Endothelial cell of umbilical vein (primary cell): ENCODE results near the gene CKS1B. TPM values are rescaled to one million over a fixed set of nuclear protein-coding genes. Genes with fewer than 3 reads are reported as not detected.
"Not testable (repeated sequence)": the region's sequence is repeated elsewhere in the genome, so short reads cannot be mapped to it uniquely, and the experiment has no call there.

Source experiments
- BruUV-seq: library from RNA; stranded (reverse); fragments of 400-500 nt; replicated peaks from 2 replicates; lab custom pipeline; 2021; lab: Mats Ljungman, UMichigan
- CTCF ChIA-PET: fragments of 300-600, 350-600 bp; sonication (Branson Sonifier 250); formaldehyde crosslinking; loops from one replicate; lab custom pipeline; 2021; ENCODE audit warnings: antibody characterized with exemption, inconsistent platforms; lab: Charles Lee
- POLR2A ChIA-PET: fragments of 300-600, 350-600 bp; sonication (Branson Sonifier 250); formaldehyde crosslinking; loops from one replicate; lab custom pipeline; 2021; ENCODE audit warnings: antibody characterized with exemption, inconsistent platforms; lab: Charles Lee
- DNase-seq: peaks from one replicate; pipeline ENCODE4 v3.0.0-alpha.2; 2011; ENCODE audit warnings: low read depth, low spot score
- FAIRE-seq: peaks from 2 replicates; lab custom pipeline; 2011; peaks lifted over from hg19 to GRCh38; lab: Jason Lieb, UNC
- H2AFZ ChIP-seq: 2 replicates; pipeline ENCODE4 v1.6.0; 2012; ENCODE audit warnings: low read depth, low read length, control low read depth, inconsistent platforms
- H3K27ac ChIP-seq: 2 replicates; pipeline ENCODE4 v1.5.1; 2011; ENCODE audit warnings: low read depth, mild to moderate bottlenecking, control low read depth, low read length, moderate library complexity; ENCODE audit not compliant: insufficient read depth
- H3K27me3 ChIP-seq, 2 experiments: 2 replicates each; pipeline versions ENCODE4 v1.6.0 to v1.6.1; 2011; ENCODE audit warnings: low read length in 2 of 2, mixed read lengths in 1 of 2; ENCODE audit not compliant: control insufficient read depth in 2 of 2, insufficient read depth in 2 of 2
- H3K36me3 ChIP-seq, 2 experiments: 2 replicates in 1 of 2; 3 replicates in 1 of 2; pipeline ENCODE4 v1.5.1; 2011; ENCODE audit warnings: low read length in 2 of 2, mild to moderate bottlenecking in 1 of 2, moderate library complexity in 1 of 2; ENCODE audit not compliant: control insufficient read depth in 2 of 2, insufficient read depth in 2 of 2; ENCODE audit errors: extremely low read depth in 1 of 2
- H3K4me1 ChIP-seq: 3 replicates; pipeline ENCODE4 v1.5.1; 2011; ENCODE audit warnings: mild to moderate bottlenecking, low read length; ENCODE audit not compliant: control insufficient read depth, insufficient read depth; ENCODE audit errors: extremely low read depth
- H3K4me2 ChIP-seq: 2 replicates; pipeline ENCODE4 v1.6.1; 2011; ENCODE audit warnings: low read length, control low read depth, mixed read lengths; ENCODE audit not compliant: insufficient read depth
- H3K4me3 ChIP-seq, 3 experiments: fragments of 200-600 bp in 1 of 3; sonication (generic), shearing (Covaris generic) in 1 of 3; replicated peaks in 1 of 3; 2 replicates each; pipeline ENCODE4 v1.5.1; 2011 to 2016; ENCODE audit warnings: control low read depth in 3 of 3, low read length in 3 of 3, mild to moderate bottlenecking in 2 of 3, inconsistent platforms in 1 of 3, low read depth in 1 of 3, moderate library complexity in 1 of 3; ENCODE audit not compliant: insufficient read depth in 1 of 3
- H3K79me2 ChIP-seq: 2 replicates; pipeline ENCODE4 v1.6.0; 2012; ENCODE audit warnings: low read length, inconsistent platforms; ENCODE audit not compliant: control insufficient read depth, insufficient read depth
- H3K9ac ChIP-seq: replicated peaks from 2 replicates; pipeline ENCODE3; 2011; ENCODE audit warnings: low read length, control low read depth; ENCODE audit not compliant: insufficient read depth; ENCODE audit errors: extremely low read depth
- H3K9me1 ChIP-seq: replicated peaks from 3 replicates; pipeline ENCODE4 v1.6.0; 2011; ENCODE audit warnings: mild to moderate bottlenecking, low read length; ENCODE audit not compliant: control insufficient read depth, insufficient read depth; ENCODE audit errors: extremely low read depth
- H3K9me3 ChIP-seq: replicated peaks from 2 replicates; pipeline ENCODE4 v1.5.1; 2012; ENCODE audit warnings: low read length, inconsistent platforms; ENCODE audit not compliant: control insufficient read depth, insufficient read depth
- H4K20me1 ChIP-seq: replicated peaks from 2 replicates; pipeline ENCODE3; 2011; ENCODE audit warnings: mild to moderate bottlenecking, low read length; ENCODE audit not compliant: control insufficient read depth, insufficient read depth; ENCODE audit errors: extremely low read depth
- EZH2 ChIP-seq: IDR thresholded peaks from 2 replicates; pipeline ENCODE4 v1.6.1; 2012; ENCODE audit warnings: borderline replicate concordance, low read depth, mild to moderate bottlenecking, moderate library complexity, low read length, inconsistent platforms; ENCODE audit not compliant: severe bottlenecking
- FOS ChIP-seq: IDR thresholded peaks from 2 replicates; pipeline ENCODE4 v1.6.1; 2011; ENCODE audit warnings: mild to moderate bottlenecking, low read length, moderate library complexity, borderline replicate concordance; ENCODE audit not compliant: insufficient read depth
- GATA2 ChIP-seq: IDR thresholded peaks from 2 replicates; pipeline ENCODE4 v1.7.0; 2011; ENCODE audit warnings: low read depth, mild to moderate bottlenecking, moderate library complexity, mixed read lengths, low read length; ENCODE audit not compliant: insufficient read length, insufficient read depth
- JUN ChIP-seq: IDR thresholded peaks from 2 replicates; pipeline ENCODE4 v1.6.1; 2011; ENCODE audit warnings: borderline replicate concordance, low read depth; ENCODE audit not compliant: insufficient read length, insufficient read depth
- MYC ChIP-seq: IDR thresholded peaks from one replicate; pipeline ENCODE4 v1.6.1; 2011; ENCODE audit warnings: mild to moderate bottlenecking, low read depth, low read length
- POLR2A ChIP-seq: IDR thresholded peaks from 2 replicates; pipeline ENCODE4 v1.6.1; 2012; ENCODE audit warnings: low read depth, mild to moderate bottlenecking, control low read depth, low read length
- POLR2AphosphoS5 ChIP-seq: IDR thresholded peaks from 2 replicates; pipeline ENCODE4 v1.6.1; 2012; ENCODE audit warnings: low read depth, mild to moderate bottlenecking, control low read depth, low read length, moderate library complexity; ENCODE audit not compliant: insufficient read depth
- dilution Hi-C: fragments of 300-500 bp; cut with MboI; formaldehyde crosslinking; loops from one replicate; pipeline ENCODE4 v1.15.0; 2019; ENCODE audit warnings: low sequenced_read_pairs; ENCODE audit not compliant: extremely low pct_ligation_motif_present
- intact Hi-C: fragments of 100-400 bp; cut with micrococcal nuclease; formaldehyde crosslinking; loops from one replicate; pipeline ENCODE4 v1.10.0; 2022
- polyA plus RNA-seq, 4 experiments: library from polyadenylated mRNA; depleted of rRNA in 3 of 4; stranded (reverse) in 3 of 4; unstranded in 1 of 4; fragments of >200 nt; gene quantifications; 2 replicates each; pipeline versions ENCODE4 v1.2.1 to v1.2.3, GENCODE V29; 2011 to 2012; ENCODE audit warnings: missing spikeins in 1 of 4
- total RNA-seq: library from RNA; stranded (reverse); gene quantifications from 2 replicates; pipeline ENCODE4 v1.2.3, GENCODE V29; 2021
- TF ChIP-seq, protein P1 (sequence below): IDR thresholded peaks from 2 replicates; pipeline ENCODE4 v1.6.1; 2011; ENCODE audit not compliant: insufficient read depth, insufficient read length
- TF ChIP-seq, protein P2 (sequence below), 2 donors: IDR thresholded peaks; 1 replicate in 1 of 2; 2 replicates in 1 of 2; pipeline ENCODE4 v1.5.1; 2011; ENCODE audit warnings: low read length in 2 of 2, mild to moderate bottlenecking in 2 of 2, moderate library complexity in 2 of 2, control low read depth in 1 of 2, inconsistent platforms in 1 of 2, low read depth in 1 of 2; ENCODE audit not compliant: insufficient read depth in 1 of 2; ENCODE audit errors: extremely low read depth in 1 of 2

Gene CKS1B
- total and polyA plus RNA-seq, 2 donors (not counting 3 experiments of a cell fraction or from before 2014, with no cell fraction given): 126 to 280 TPM

DNA sequence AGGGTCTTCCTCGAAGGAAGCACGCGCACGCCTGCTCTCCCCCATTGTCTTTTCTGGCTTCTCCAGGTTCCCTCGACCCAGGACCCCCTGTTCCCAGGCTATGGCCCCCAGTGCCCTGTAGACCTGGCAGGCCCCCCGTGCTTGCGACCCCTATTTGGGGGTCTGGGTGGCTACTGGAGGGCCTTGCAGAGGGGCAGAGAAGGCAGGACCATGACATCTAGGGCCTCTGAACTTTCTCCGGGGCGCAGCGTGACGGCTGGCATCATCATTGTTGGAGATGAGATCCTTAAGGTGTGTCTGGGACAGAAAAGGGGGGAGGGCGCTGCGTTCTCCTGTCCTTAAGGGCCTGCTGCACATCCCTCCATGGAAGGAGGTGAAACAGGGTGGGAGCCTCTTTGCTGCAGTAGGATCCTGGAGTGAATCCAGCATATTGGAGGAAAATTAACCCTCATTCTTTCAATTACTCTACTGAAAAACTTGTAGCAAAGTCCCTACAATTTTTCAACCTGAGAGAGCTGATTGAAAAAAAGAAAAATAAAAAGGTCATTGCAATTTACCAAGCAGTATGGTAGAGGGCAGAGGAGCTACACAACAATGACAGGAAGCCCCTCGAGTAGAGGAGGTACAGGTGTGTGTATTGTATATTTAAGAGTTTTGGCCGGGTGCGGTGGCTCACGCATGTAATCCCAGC lies 9.4 kb downstream of the CKS1B start:
- peaks cover 3 to 13% of the 10 kb centered on the region in 2 experiments for H3K36me3 ChIP-seq
- H3K79me2 ChIP-seq: peaks cover 23% of the 10 kb centered on the region
- DNase-seq (no peak), FAIRE-seq (no peak)
- ChIA-PET POLR2A (interaction anchor here (0.7 to 1.4 kb wide), 2 partner anchors 10 kb away, joined by 4 read pairs; partner anchors contain the start of gene LENEP), CTCF (interaction anchor here (0.6 to 1.8 kb wide), 15 partner anchors 9 to 87 kb away, joined by 3 to 8 read pairs (median 4); partner anchors contain the start of genes ADAM15, CKS1B, EFNA4 and LENEP)
- no peak for TF ChIP-seq GATA2
- TF ChIP-seq, protein P1, sequence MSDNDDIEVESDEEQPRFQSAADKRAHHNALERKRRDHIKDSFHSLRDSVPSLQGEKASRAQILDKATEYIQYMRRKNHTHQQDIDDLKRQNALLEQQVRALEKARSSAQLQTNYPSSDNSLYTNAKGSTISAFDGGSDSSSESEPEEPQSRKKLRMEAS: no peak
- no peak for TF ChIP-seq FOS
- TF ChIP-seq POLR2AphosphoS5: no peak
- TF ChIP-seq EZH2: no peak
- TF ChIP-seq POLR2A: no peak
- no peak for TF ChIP-seq MYC
- TF ChIP-seq, protein P2, sequence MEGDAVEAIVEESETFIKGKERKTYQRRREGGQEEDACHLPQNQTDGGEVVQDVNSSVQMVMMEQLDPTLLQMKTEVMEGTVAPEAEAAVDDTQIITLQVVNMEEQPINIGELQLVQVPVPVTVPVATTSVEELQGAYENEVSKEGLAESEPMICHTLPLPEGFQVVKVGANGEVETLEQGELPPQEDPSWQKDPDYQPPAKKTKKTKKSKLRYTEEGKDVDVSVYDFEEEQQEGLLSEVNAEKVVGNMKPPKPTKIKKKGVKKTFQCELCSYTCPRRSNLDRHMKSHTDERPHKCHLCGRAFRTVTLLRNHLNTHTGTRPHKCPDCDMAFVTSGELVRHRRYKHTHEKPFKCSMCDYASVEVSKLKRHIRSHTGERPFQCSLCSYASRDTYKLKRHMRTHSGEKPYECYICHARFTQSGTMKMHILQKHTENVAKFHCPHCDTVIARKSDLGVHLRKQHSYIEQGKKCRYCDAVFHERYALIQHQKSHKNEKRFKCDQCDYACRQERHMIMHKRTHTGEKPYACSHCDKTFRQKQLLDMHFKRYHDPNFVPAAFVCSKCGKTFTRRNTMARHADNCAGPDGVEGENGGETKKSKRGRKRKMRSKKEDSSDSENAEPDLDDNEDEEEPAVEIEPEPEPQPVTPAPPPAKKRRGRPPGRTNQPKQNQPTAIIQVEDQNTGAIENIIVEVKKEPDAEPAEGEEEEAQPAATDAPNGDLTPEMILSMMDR (IDR thresholded peaks at IDR 0.05; ENCODE audit: extremely low read depth in 1 of 2, insufficient read depth in 1 of 2, low read depth in 1 of 2, low read length in 2 of 2): no peak
- TF ChIP-seq JUN: no peak
- H3K27me3 ChIP-seq: no peaks in the 10 kb centered on the region
- no peaks in the 10 kb centered on the region for H3K9me3 ChIP-seq
- H3K9me1 ChIP-seq: no peaks in the 10 kb centered on the region
- H3K4me2 ChIP-seq: peak overlapping the region; percentile 88
- H2AFZ ChIP-seq: peak overlapping the region; percentile 56
- BruUV-seq: no TSS peak
- peaks cover 11% of the 10 kb centered on the region for H3K4me1 ChIP-seq
- no peaks in the 10 kb centered on the region for H4K20me1 ChIP-seq
- intact Hi-C loops (loop anchor here (1.0 kb wide), 2 partner anchors 10 to 22 kb away; partner anchors contain the start of gene CKS1B), dilution Hi-C loops (no loop called here)
- peak overlapping the region; percentile 79 for H3K9ac ChIP-seq
- peak overlapping the region; percentile 67 to 98 (median 92) for H3K4me3 ChIP-seq
- H3K27ac ChIP-seq: peak overlapping the region; percentile 39

DNA sequence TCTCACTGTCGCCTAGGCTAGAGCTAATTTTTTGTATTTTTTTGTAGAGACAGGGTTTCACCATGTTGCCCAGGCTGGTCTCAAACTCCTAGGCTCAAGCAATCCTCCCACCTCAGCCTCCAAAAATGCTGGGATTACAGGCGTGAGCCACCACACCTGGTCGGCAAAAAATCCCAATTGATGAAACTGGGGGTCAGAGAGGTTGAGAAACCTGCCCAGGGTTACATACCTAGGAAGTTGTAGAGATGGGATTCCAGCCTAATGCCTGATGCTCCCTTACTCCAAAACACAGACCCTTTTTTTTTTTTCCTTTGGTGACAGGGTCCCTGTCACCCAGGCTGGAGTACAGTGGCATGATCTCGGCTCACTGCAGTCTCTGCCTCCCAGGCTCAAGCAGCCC lies 12.3 kb downstream of the CKS1B start:
- H3K27ac ChIP-seq, H4K20me1 ChIP-seq, DNase-seq, H3K9me3 ChIP-seq, POLR2A ChIA-PET, H2AFZ ChIP-seq, FAIRE-seq, BruUV-seq, H3K4me2 ChIP-seq, dilution Hi-C loops, intact Hi-C loops, H3K9ac ChIP-seq, H3K4me3 ChIP-seq, H3K9me1 ChIP-seq, H3K27me3 ChIP-seq: not testable (repeated sequence)
- H3K4me1 ChIP-seq: peaks cover 11% of the 10 kb centered on the region
- CTCF ChIA-PET: interaction anchor here (1.2 to 2.3 kb wide), 3 partner anchors 12 to 31 kb away, joined by 3 to 10 read pairs (median 6); partner anchors contain the start of gene SHC1
- H3K36me3 ChIP-seq: peaks cover 3 to 24% of the 10 kb centered on the region in 2 experiments
- H3K79me2 ChIP-seq: peaks cover 18% of the 10 kb centered on the region
